DOHH2 (cell line): ENCODE measurements around the gene WDR74.

ENCODE experiments used
- H3F3A ChIP-seq: fragments of 200-600 bp; sonication (generic), shearing (Covaris generic); 2 replicates; pipeline ENCODE4 v1.6.0; 2016; ENCODE audit warnings: antibody characterized with exemption, mild to moderate bottlenecking; ENCODE audit not compliant: control insufficient read depth, insufficient read depth
- H3K27ac ChIP-seq: fragments of 200-600 bp; sonication (generic); 2 replicates; pipeline ENCODE4 v1.5.1; 2014; ENCODE audit warnings: low read depth, mild to moderate bottlenecking, low read length, moderate library complexity
- H3K27me3 ChIP-seq: fragments of 200-600 bp; sonication (generic); 2 replicates; pipeline ENCODE4 v1.6.1; 2014; ENCODE audit warnings: mild to moderate bottlenecking, low read length, mixed read lengths; ENCODE audit not compliant: control insufficient read depth
- H3K36me3 ChIP-seq: fragments of 200-600 bp; sonication (generic); 2 replicates; pipeline ENCODE4 v1.6.1; 2014; ENCODE audit warnings: mild to moderate bottlenecking, low read length, moderate library complexity, mixed read lengths; ENCODE audit not compliant: control insufficient read depth
- H3K4me1 ChIP-seq: fragments of 200-600 bp; sonication (generic); 2 replicates; pipeline ENCODE4 v1.6.1; 2014; ENCODE audit warnings: mild to moderate bottlenecking, low read length, mixed read lengths; ENCODE audit not compliant: control insufficient read depth
- H3K4me2 ChIP-seq: fragments of 200-600 bp; sonication (generic); 2 replicates; pipeline ENCODE4 v1.6.0; 2014; ENCODE audit warnings: mild to moderate bottlenecking, low read length, moderate library complexity
- H3K4me3 ChIP-seq: fragments of 200-600 bp; sonication (generic); 2 replicates; pipeline ENCODE4 v1.5.1; 2014; ENCODE audit warnings: mild to moderate bottlenecking, low read length, mixed read lengths
- H3K79me2 ChIP-seq: fragments of 200-600 bp; sonication (generic); 2 replicates; pipeline ENCODE4 v1.6.1; 2014; ENCODE audit warnings: mild to moderate bottlenecking, low read length, mixed read lengths; ENCODE audit not compliant: control insufficient read depth
- H3K9me2 ChIP-seq: fragments of 200-600 bp; sonication (generic); replicated peaks from 2 replicates; pipeline ENCODE4 v1.6.1; 2014; ENCODE audit warnings: mild to moderate bottlenecking, low read length, mixed read lengths; ENCODE audit not compliant: control insufficient read depth
- H3K9me3 ChIP-seq: fragments of 200-600 bp; sonication (generic); 2 replicates; pipeline ENCODE4 v1.6.1; 2014; ENCODE audit warnings: antibody characterized with exemption, low read length, mixed read lengths; ENCODE audit not compliant: control insufficient read depth, insufficient read depth
- H4K20me1 ChIP-seq: fragments of 200-600 bp; sonication (generic); 2 replicates; pipeline ENCODE4 v1.6.0; 2014; ENCODE audit warnings: low read depth, mild to moderate bottlenecking, antibody characterized with exemption, low read length, moderate library complexity; ENCODE audit not compliant: control insufficient read depth, insufficient read depth
- CTCF ChIP-seq: fragments of 200-600 bp; sonication (generic); IDR thresholded peaks from one replicate; pipeline ENCODE4 v1.5.1; 2014; ENCODE audit warnings: antibody characterized with exemption, mild to moderate bottlenecking, low read depth, low read length; ENCODE audit not compliant: poor library complexity, severe bottlenecking
- EZH2phosphoT487 ChIP-seq: fragments of 200-600 bp; sonication (generic); IDR thresholded peaks from 2 replicates; pipeline ENCODE4 v1.6.1; 2017; ENCODE audit warnings: borderline replicate concordance, mild to moderate bottlenecking, antibody characterized with exemption, low read length, moderate library complexity, mixed read lengths

Gene WDR74

GRCh38 chr11:62851807-62852522 is 12.6 kb upstream of the WDR74 start:
- peak overlapping the region; percentile 8; the same call in 1 of the 2 replicates for H3K4me3 ChIP-seq
- H3K4me2 ChIP-seq = peak overlapping the region; percentile 92
- H3K79me2 ChIP-seq = peaks cover 39% of the 10 kb centered on the region
- H3K27me3 ChIP-seq = no peaks in the 10 kb centered on the region; the same call in 1 of the 2 replicates
- H3K27ac ChIP-seq = peak overlapping the region; percentile 19
- peaks cover 25% of the 10 kb centered on the region for H4K20me1 ChIP-seq
- H3K36me3 ChIP-seq = peaks cover 54% of the 10 kb centered on the region
- TF ChIP-seq CTCF (no peak), EZH2phosphoT487 (no peak)
- peaks cover 66% of the 10 kb centered on the region for H3F3A ChIP-seq
- H3K9me3 ChIP-seq = no peaks in the 10 kb centered on the region
- peaks cover 33% of the 10 kb centered on the region for H3K4me1 ChIP-seq
- H3K9me2 ChIP-seq = no peaks in the 10 kb centered on the region

- Histone ChIP-seq H3K79me2 (peaks cover 31% of the 10 kb centered on the region), H3K4me1 (peaks cover 33% of the 10 kb centered on the region), H4K20me1 (peaks cover 25% of the 10 kb centered on the region), H3K9me2 (no peaks in the 10 kb centered on the region), H3K9me3 (no peaks in the 10 kb centered on the region), H3K4me2 (peak overlapping the region; percentile 17; the same call in 1 of the 2 replicates), H3F3A (peaks cover 66% of the 10 kb centered on the region), H3K36me3 (peaks cover 46% of the 10 kb centered on the region), H3K27me3 (no peaks in the 10 kb centered on the region; the same call in 1 of the 2 replicates), H3K4me3 (no peak overlapping the region), H3K27ac (peak overlapping the region; percentile 19)
- TF ChIP-seq CTCF (no peak), EZH2phosphoT487 (no peak)
Measured at GRCh38 chr11:62850911-62851806, 11.8 kb upstream of the WDR74 start.

- H3K36me3 ChIP-seq = peaks cover 16% of the 10 kb centered on the region
- peaks cover 1% of the 10 kb centered on the region; the same call in 1 of the 2 replicates for H4K20me1 ChIP-seq
- peaks cover 17% of the 10 kb centered on the region for H3K4me1 ChIP-seq
- no peak overlapping the region for H3K27ac ChIP-seq
- no peak overlapping the region for H3K4me3 ChIP-seq
- no peaks in the 10 kb centered on the region for H3K79me2 ChIP-seq
- H3K9me2 ChIP-seq = no peaks in the 10 kb centered on the region
- H3K9me3 ChIP-seq = no peaks in the 10 kb centered on the region
- H3F3A ChIP-seq = peaks cover 45% of the 10 kb centered on the region
- no peak overlapping the region for H3K4me2 ChIP-seq
- TF ChIP-seq EZH2phosphoT487 (no peak), CTCF (no peak)
- no peaks in the 10 kb centered on the region for H3K27me3 ChIP-seq
Measured at GRCh38 chr11:62847767-62848314, 8.5 kb upstream of the WDR74 start.
